ENCODE results near the gene CLTCL1.

The CLTCL1 gene

DNA sequence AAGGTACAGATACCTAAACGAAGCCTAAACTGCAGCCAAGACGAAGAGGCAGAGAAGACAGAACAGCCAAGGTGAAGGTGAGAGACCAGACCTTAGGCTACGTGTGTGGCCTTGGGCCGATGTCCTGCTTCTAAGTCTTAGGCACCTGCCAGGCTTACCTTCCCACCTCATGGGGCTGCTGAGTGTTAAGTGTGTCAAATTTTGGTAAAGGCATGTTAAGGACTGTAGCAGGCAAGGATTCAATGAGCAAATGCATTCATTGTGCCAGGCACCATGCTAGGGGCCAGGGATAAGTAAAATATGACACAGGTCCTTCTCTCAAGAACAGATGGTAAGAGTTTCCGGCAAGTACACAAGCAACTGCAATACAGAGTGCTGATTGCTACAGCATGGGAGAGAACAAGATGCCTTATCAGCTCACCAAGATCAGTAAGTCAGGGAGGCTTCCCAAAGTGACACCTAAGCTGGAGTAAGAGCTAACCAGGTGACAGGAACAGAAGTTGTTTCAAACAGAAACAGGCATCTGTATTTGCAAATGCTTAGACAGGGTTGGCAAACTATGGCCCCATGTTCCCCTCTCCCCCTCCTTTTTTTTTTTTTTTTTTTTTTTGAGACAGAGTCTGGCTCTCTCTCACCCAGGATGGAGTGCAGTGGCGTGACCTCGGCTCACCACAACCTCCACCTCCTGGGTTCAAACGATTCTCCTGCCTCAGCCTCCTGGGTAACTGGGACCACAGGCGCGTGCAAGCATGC lies 46.7 kb downstream of the CLTCL1 start:
- no peak for DNase-seq (ENCODE audit: low spot score)

DNA sequence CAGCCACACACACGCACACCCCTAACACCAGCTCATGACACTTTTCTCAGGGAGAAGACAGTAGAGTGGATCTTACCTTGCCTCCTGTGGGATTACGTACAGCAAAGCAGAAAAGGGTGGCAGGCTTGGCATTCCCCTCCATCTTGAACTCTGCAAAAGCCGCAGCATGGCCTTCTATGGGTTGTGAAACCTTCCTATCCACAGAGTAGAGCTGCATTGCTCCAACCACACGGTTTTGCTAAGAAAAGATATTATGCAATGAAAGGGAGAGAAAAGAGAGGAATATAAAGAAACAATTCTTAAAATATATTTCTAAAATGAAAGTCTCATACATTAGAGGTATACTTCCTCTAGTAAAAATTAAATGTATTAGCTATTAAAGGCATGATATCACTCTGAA lies 48.8 kb downstream of the CLTCL1 start:
- DNase-seq (ENCODE audit: low spot score): no peak

GRCh38 chr22:19241593-19241906 lies 50.0 kb downstream of the CLTCL1 start:
- no peak for DNase-seq (ENCODE audit: low spot score)

GRCh38 chr22:19240813-19241592 lies 50.5 kb downstream of the CLTCL1 start:
- no peak for DNase-seq (ENCODE audit: low spot score)

DNA sequence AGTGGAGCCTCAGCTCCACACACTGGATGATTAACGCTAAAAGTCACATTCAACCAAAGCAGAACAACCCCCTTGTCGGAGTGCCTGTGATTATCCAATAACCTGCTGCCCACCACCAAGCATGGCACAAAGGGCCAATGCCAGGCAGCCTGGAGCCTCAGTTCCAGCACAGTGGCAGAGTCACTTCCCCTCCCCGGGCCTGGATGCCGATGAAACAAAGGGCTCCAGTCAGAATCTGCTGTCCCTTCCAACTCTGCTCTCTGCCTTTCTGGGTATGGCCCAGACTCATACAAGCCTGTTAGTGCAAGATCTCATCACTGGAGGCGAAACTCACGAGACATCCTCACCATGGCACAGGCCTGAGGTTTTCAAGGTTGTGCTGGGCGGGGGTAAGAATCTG lies 52.1 kb downstream of the CLTCL1 start:
- DNase-seq (ENCODE audit: low spot score): no peak

DNA sequence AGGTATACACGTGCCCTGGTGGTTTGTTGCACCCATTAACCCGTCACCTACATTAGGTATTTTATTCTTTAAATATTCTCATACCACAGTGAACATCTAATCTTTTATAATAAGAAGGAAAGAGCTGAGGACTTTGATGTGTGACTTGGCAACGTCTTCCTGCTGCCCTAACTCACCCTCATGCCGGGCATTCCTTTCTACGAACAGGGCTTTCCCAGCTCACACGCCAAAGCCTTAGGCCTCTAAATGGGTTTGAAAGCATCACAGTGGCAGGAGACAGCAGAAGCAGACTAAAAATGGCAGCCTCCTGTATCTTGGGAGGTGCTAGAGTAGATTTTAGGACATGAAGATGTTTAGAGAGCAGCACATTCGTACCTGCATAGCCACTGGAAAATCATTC lies 52.6 kb downstream of the CLTCL1 start:
- DNase-seq (ENCODE audit: low spot score): no peak

DNA sequence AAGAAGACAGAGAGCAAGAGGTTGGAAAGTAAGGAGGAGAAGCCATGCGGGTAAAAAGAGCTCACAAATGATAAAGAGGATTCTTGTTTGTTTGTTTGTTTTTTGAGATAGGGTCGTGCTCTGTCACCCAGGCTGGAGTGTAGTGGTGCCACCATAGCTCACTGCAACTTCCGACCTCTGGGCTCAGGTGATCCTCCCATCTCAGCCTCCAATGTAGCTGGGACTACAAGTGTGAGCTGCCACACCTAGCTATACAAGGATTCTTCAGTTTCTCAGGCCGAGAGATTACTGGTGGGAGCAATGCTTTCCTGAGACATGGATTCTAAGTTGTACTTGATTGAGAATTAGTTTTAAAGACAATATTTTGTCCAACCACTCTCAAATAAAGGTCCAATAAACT lies 55.6 kb downstream of the CLTCL1 start:
- no peak for DNase-seq (ENCODE audit: low spot score)

DNA sequence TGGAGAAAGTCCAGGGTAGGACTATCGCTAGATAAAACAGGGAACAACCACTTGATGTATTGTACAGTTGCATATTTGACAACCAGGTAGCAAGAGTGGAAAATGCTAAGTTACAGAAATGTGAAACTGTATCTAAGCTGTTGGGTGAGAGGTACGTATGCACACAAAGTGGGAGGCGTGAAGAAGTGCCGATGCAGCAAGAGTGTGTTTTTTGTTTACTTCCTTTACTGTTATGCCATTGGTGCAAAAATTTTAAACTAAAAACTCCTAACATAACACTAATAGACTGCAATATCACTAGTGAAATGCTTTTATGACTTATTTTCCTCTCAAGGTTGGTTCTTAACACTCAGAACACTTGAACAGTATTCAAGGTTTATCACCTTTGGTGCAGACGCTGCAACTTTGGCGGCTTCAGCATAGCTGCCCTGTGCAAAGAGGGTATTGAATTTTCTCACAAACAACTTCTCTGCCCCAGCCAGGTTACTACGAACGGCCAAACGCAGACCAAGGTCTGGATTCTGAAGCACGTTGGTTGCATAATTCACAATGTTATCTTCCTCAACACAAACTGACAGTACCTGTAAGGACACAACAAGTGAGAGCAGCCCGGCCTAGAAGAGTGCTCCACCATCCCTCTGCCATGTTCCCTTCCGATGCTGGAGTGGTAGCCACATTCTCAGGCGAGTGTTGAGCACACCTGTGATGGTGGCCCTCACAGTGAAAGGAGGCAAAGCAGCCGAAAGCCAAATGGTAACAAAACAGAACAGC lies 57.2 kb downstream of the CLTCL1 start:
- DNase-seq (ENCODE audit: low spot score): no peak

GRCh38 chr22:19233189-19233661 lies 58.3 kb downstream of the CLTCL1 start:
- DNase-seq (ENCODE audit: low spot score): no peak

GRCh38 chr22:19232623-19233022 lies 58.9 kb downstream of the CLTCL1 start:
- DNase-seq (ENCODE audit: low spot score): no peak

GRCh38 chr22:19231986-19232385 lies 59.5 kb downstream of the CLTCL1 start:
- no peak for DNase-seq (ENCODE audit: low spot score)

DNA sequence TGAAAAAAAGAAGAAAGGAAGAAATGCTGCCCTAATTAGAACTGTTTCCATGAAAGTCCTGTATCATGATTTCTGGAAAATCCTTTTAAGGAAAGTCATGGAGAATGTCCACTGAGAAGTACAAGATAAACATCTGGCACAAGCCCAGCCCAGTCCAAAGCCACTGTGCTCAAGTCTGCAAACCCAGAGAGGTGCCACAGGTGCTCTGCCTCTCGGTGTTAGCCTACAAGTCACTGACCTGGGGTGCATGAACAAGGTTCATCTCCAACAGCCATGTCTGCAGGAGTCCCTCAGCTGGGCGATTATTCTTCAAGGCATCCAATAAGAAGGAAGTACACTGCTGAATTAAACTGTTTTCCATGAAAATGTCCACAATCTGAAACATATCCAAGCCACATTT lies 61.9 kb downstream of the CLTCL1 start:
- no peak for DNase-seq (ENCODE audit: low spot score)

- no peak for DNase-seq (ENCODE audit: low spot score)
These were observed 63.3 kb downstream of the CLTCL1 start for GRCh38 chr22:19228179-19228578.

GRCh38 chr22:19226428-19226827 lies 65.1 kb downstream of the CLTCL1 start:
- no peak for DNase-seq (ENCODE audit: low spot score)

- no peak for DNase-seq (ENCODE audit: low spot score)
These were observed 66.0 kb downstream of the CLTCL1 start for GRCh38 chr22:19225560-19225959.

- DNase-seq (ENCODE audit: low spot score): no peak
These were observed 66.5 kb downstream of the CLTCL1 start for GRCh38 chr22:19224985-19225384.

DNA sequence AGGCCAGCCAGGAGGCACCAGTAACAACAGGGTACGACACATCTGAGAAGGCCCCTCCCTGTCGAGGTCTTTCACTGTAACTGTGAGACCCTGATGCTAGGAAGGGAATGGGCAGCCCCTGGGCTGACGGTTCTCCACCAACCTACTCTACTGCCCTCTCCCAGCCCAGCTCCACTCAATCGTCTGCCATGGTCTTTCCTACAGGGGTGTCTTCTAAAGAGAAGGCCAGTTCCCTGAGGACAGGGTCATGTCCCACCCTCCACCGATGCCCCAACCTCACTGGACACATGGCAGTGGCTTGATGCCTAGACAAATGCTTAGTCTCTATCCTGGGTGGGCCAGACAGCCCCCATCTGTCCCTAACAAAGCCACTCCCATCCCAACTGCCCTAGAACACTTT lies 67.0 kb downstream of the CLTCL1 start:
- no peak for DNase-seq (ENCODE audit: low spot score)

- DNase-seq (ENCODE audit: low spot score): no peak
These were observed 67.9 kb downstream of the CLTCL1 start for GRCh38 chr22:19223617-19224016.

- no peak for DNase-seq (ENCODE audit: low spot score)
These were observed 68.4 kb downstream of the CLTCL1 start for GRCh38 chr22:19223110-19223509.

- no peak for DNase-seq (ENCODE audit: low spot score)
These were observed 69.1 kb downstream of the CLTCL1 start for GRCh38 chr22:19222242-19223005.

- DNase-seq (ENCODE audit: low spot score): no peak
These were observed 70.7 kb downstream of the CLTCL1 start for GRCh38 chr22:19220867-19221266.
